CD4-positive, CD25-positive, alpha-beta regulatory T cell (primary cell): ENCODE data around the gene KRT83. TPM values are rescaled to one million over a fixed set of nuclear protein-coding genes. Genes with fewer than 3 reads are reported as not detected.

Experiments
- ATAC-seq, 2 donors: fragments of 150-1000 bp; cut with Tn5 transposase; one replicate each; pipeline ENCODE4 v1.10.0; 2021; ENCODE audit warnings: low read depth in 2 of 2, moderate number of reproducible peaks in 2 of 2, moderate library complexity in 1 of 2
- DNase-seq, 3 donors: peaks; one replicate each; pipeline versions ENCODE4 v3.0.0 to v3.0.0-alpha.2; 2012 to 2022; ENCODE audit warnings: mixed read lengths in 1 of 3
- H3K27ac ChIP-seq: one replicate; pipeline ENCODE4 v1.7.0; 2013; ENCODE audit warnings: mild to moderate bottlenecking, low read length; ENCODE audit not compliant: insufficient read depth, poor library complexity, severe bottlenecking
- H3K27me3 ChIP-seq: one replicate; pipeline ENCODE4 v1.7.0; 2013; ENCODE audit warnings: low read length; ENCODE audit not compliant: control insufficient read depth, insufficient read depth
- H3K36me3 ChIP-seq: one replicate; pipeline ENCODE4 v1.7.0; 2013; ENCODE audit warnings: mild to moderate bottlenecking, low read length, moderate library complexity; ENCODE audit not compliant: control insufficient read depth, insufficient read depth
- H3K4me1 ChIP-seq: 2 replicates; pipeline ENCODE4 v1.7.0; 2013; ENCODE audit warnings: mild to moderate bottlenecking, low read length; ENCODE audit not compliant: insufficient read depth, control insufficient read depth, poor library complexity, severe bottlenecking
- H3K4me3 ChIP-seq: one replicate; pipeline ENCODE4 v1.7.0; 2013; ENCODE audit warnings: low read depth, mild to moderate bottlenecking, low read length, moderate library complexity
- H3K9me3 ChIP-seq, 2 experiments: 1 replicate in 1 of 2; 2 replicates in 1 of 2; pipeline ENCODE4 v1.7.0; 2013; ENCODE audit warnings: low read length in 2 of 2, mild to moderate bottlenecking in 1 of 2, moderate library complexity in 1 of 2; ENCODE audit not compliant: control insufficient read depth in 2 of 2
- H3K27ac Mint-ChIP-seq, 3 donors: one replicate each; pipeline ENCODE4 v1.8.0; 2020 to 2022; ENCODE audit warnings: mild to moderate bottlenecking in 3 of 3, mixed read lengths in 3 of 3, moderate library complexity in 2 of 3
- H3K27me3 Mint-ChIP-seq: one replicate; pipeline ENCODE4 v1.8.0; 2022; ENCODE audit warnings: mild to moderate bottlenecking, mixed read lengths
- H3K36me3 Mint-ChIP-seq: one replicate; pipeline ENCODE4 v1.8.0; 2020; ENCODE audit warnings: mixed read lengths
- H3K4me1 Mint-ChIP-seq, 4 donors: one replicate each; pipeline ENCODE4 v1.8.0; 2020 to 2022; ENCODE audit warnings: mixed read lengths in 4 of 4, mild to moderate bottlenecking in 1 of 4
- H3K4me3 Mint-ChIP-seq, 4 donors: one replicate each; pipeline ENCODE4 v1.8.0; 2020 to 2022; ENCODE audit warnings: mild to moderate bottlenecking in 4 of 4, mixed read lengths in 4 of 4, moderate library complexity in 3 of 4
- H3K9me3 Mint-ChIP-seq, 7 donors: one replicate each; pipeline ENCODE4 v1.8.0; 2020 to 2022; ENCODE audit warnings: mixed read lengths in 7 of 7, mild to moderate bottlenecking in 3 of 7, moderate library complexity in 2 of 7
- polyA plus RNA-seq, 4 donors: library from polyadenylated mRNA; unstranded; fragments of 300-500 nt; fragmentation: Illumina TruSeq; gene quantifications; one replicate each; pipeline ENCODE4 v1.2.3, GENCODE V29; 2021
- total RNA-seq: library from RNA; stranded (reverse); gene quantifications from one replicate; pipeline ENCODE4 v1.2.3, GENCODE V29; 2022

Gene KRT83
- total and polyA plus RNA-seq, 5 donors from 2014 or later: not detected

DNA sequence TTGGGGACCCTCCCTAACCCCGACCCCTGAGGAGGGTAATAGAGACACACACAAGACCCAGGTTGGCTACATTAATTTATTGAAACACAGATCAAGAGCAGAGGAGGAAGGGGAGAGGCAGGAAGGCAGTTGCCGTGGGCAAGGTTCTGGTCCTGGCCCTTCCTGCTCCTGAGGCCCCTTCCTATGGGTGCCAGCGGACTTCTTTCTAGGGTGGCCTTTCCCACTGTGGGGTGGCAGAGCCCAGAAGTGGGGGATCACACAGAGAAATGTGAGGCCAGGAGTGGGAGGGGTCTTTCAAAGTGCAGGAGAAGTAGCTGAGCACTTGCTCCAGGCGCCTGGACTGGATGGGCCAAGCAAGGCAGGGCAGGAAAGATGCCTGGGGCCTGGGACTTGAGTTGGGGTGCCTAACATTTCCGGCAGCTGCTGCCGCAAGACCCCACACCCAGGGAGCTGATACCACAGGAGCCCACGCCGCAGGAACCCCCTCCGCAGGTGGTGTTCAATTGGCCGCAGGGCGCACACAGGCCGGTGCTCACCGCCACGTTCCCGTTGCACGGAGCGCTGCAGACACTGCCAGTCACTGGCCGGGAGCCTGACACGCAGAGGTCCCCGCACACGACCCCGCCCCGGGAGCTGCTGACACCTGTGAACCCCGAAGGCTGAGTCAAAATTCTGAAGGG is 35.2 kb downstream of the KRT83 start:
- peaks cover 0 to 3% (median 0%) of the 10 kb centered on the region in 7 donors for H3K9me3 Mint-ChIP-seq
- no peaks in the 10 kb centered on the region for H3K27me3 ChIP-seq
- H3K4me1 Mint-ChIP-seq: no peaks in the 10 kb centered on the region
- no peak overlapping the region for H3K4me3 ChIP-seq
- H3K27ac Mint-ChIP-seq: no peak overlapping the region
- no peaks in the 10 kb centered on the region for H3K36me3 ChIP-seq
- H3K9me3 ChIP-seq: no peaks in the 10 kb centered on the region
- no peak overlapping the region for H3K27ac ChIP-seq
- DNase-seq: no peak
- no peaks in the 10 kb centered on the region for H3K4me1 ChIP-seq
- H3K4me3 Mint-ChIP-seq: no peak overlapping the region
- no peak for ATAC-seq
- no peaks in the 10 kb centered on the region for H3K27me3 Mint-ChIP-seq
- H3K36me3 Mint-ChIP-seq: no peaks in the 10 kb centered on the region

DNA sequence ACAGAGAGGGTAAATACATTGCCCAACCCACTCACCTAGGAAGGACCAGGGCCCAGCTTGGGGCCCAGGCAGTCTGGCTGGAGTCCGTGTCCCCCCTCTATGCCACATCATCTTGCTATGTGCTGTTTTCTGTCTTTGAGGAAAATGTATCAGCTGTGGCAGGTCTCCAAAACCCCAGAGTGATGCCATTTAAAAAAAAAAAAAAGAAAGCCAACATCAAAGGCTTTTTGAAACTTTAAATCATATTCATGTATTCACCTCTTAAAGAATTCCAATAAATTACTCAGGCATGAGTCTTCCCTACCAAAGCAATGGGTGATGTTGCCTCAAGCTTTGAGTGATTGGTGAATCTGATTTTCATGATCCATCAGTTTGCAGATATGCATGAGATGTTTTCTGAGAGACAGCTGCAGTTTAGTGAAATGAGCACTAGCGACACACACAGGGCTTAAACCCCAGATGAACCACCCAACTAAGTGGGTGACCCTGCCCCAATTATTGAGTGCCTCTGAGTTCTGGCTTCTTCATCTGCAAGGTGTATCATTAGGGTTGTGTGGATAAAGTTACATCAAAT is 35.9 kb downstream of the KRT83 start:
- ATAC-seq: no peak
- Mint-ChIP-seq H3K27me3 (peaks cover 3% of the 10 kb centered on the region), H3K9me3 (peaks cover 0 to 3% (median 0%) of the 10 kb centered on the region in 7 donors), H3K27ac (no peak overlapping the region), H3K36me3 (no peaks in the 10 kb centered on the region), H3K4me3 (no peak overlapping the region), H3K4me1 (no peaks in the 10 kb centered on the region)
- Histone ChIP-seq H3K9me3 (no peaks in the 10 kb centered on the region), H3K36me3 (no peaks in the 10 kb centered on the region), H3K4me1 (no peaks in the 10 kb centered on the region), H3K27me3 (no peaks in the 10 kb centered on the region), H3K4me3 (no peak overlapping the region), H3K27ac (no peak overlapping the region)
- no peak for DNase-seq

DNA sequence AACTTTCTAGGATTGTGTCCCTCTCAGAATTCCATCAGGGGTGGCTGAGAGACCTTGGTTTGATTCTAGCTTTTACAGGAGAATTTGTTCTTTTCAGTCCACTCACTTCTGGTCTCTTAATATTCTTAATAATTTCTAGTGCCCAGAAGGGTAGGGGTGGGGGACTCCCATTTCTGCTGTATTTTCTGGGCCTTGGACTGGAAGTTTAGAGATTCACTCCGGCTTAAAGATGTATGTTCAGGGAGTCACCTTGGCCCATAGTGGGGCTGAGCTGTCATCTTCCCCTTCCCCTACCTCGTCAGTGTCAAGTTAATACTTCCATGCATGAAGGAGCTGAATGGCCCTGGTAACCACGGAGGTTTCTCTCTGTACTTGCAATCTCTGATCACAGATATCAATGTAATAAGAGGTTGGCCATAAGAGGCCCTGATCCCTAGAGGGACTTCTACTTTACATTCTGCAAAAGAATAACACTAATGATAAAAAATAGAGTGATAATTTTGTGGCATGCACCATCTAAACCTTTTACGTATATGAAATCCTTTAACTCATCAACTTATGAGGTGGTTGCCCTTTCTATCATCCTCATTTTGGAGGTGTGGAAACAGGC is 36.5 kb downstream of the KRT83 start:
- H3K4me3 ChIP-seq: no peak overlapping the region
- peaks cover 0 to 3% (median 0%) of the 10 kb centered on the region in 7 donors for H3K9me3 Mint-ChIP-seq
- ATAC-seq (no peak), DNase-seq (no peak)
- no peak overlapping the region for H3K27ac Mint-ChIP-seq
- no peaks in the 10 kb centered on the region for H3K9me3 ChIP-seq
- H3K36me3 ChIP-seq: no peaks in the 10 kb centered on the region
- H3K4me1 Mint-ChIP-seq: peaks cover 0 to 4% (median 0%) of the 10 kb centered on the region in 4 donors
- H3K27ac ChIP-seq: no peak overlapping the region
- no peaks in the 10 kb centered on the region for H3K36me3 Mint-ChIP-seq
- H3K27me3 Mint-ChIP-seq: peaks cover 9% of the 10 kb centered on the region
- no peaks in the 10 kb centered on the region for H3K27me3 ChIP-seq
- H3K4me3 Mint-ChIP-seq: no peak overlapping the region
- H3K4me1 ChIP-seq: no peaks in the 10 kb centered on the region

DNA sequence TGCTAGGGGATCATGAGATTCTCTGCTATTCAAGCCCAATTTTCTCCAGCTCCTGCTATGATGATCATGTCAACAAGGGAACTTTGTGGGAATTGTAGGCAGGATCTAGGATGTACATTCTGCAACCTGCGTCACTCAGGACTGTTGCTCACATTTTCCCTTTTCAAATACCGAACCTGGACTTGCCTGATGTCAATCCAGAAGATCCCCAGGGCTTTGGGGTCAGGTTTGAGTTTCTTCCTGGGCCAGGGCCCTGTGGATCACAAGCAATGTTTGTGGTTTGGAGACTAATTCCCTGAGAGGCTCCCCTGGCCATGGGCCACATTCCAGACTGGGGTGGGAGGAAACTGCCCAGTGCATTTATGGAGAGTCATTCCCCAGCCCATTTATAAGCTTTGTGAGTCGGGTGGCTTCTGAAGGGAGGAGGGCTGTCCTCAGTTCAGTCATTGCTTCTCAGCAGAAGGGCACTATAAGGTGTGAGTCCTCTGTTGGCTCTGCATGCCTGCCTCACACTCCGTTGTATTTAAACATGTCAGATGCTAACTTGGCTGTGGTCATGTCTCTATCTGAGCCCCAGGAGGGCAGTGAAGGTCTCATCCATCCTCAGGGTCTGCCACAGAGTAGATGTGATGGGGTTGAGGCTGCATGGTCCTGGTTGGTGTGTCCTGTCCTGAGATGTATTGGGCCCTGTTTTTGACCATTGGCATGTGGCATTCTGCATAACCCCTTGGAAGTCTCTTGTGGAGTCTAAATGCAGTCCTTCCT is 40.2 kb downstream of the KRT83 start:
- no peak overlapping the region for H3K4me3 ChIP-seq
- Mint-ChIP-seq H3K27me3 (peaks cover 14% of the 10 kb centered on the region), H3K4me1 (peaks cover 0 to 9% (median 2%) of the 10 kb centered on the region in 4 donors), H3K27ac (no peak overlapping the region), H3K36me3 (no peaks in the 10 kb centered on the region), H3K4me3 (no peak overlapping the region), H3K9me3 (peaks cover 0 to 3% (median 0%) of the 10 kb centered on the region in 7 donors)
- peaks cover 8% of the 10 kb centered on the region for H3K4me1 ChIP-seq
- H3K9me3 ChIP-seq: no peaks in the 10 kb centered on the region
- ATAC-seq (no peak), DNase-seq (no peak)
- no peaks in the 10 kb centered on the region for H3K36me3 ChIP-seq
- no peak overlapping the region for H3K27ac ChIP-seq
- no peaks in the 10 kb centered on the region for H3K27me3 ChIP-seq

DNA sequence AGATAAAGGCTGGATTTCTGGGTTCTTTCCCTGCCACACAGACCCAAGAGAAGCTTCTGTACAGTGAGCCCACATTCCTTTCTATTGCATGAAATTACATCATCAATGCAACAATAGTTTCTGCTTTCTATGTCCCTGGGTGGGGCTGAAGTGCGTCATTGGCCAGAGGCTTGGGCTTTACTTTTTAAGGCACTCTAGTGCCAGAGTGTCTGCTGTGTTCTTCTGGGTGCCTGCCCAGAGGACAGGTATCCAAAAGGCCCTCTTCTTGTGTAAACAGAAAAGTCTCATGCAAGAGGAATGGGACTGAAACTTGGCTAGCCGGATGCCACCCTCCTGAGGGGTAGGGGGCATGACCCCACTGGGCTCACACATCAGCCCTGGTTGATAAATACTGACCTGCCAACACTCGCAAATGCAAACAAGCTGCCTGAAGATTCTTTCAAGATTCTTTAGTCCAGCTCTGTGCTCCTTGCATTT is 40.8 kb downstream of the KRT83 start:
- Histone ChIP-seq H3K27me3 (no peaks in the 10 kb centered on the region), H3K9me3 (no peaks in the 10 kb centered on the region), H3K4me3 (no peak overlapping the region), H3K4me1 (peaks cover 8% of the 10 kb centered on the region), H3K36me3 (no peaks in the 10 kb centered on the region), H3K27ac (no peak overlapping the region)
- Mint-ChIP-seq H3K4me1 (peaks cover 0 to 9% (median 2%) of the 10 kb centered on the region in 4 donors), H3K9me3 (peaks cover 0 to 3% (median 0%) of the 10 kb centered on the region in 7 donors), H3K27ac (no peak overlapping the region), H3K4me3 (no peak overlapping the region), H3K27me3 (peaks cover 14% of the 10 kb centered on the region), H3K36me3 (no peaks in the 10 kb centered on the region)
- ATAC-seq: no peak
- no peak for DNase-seq

DNA sequence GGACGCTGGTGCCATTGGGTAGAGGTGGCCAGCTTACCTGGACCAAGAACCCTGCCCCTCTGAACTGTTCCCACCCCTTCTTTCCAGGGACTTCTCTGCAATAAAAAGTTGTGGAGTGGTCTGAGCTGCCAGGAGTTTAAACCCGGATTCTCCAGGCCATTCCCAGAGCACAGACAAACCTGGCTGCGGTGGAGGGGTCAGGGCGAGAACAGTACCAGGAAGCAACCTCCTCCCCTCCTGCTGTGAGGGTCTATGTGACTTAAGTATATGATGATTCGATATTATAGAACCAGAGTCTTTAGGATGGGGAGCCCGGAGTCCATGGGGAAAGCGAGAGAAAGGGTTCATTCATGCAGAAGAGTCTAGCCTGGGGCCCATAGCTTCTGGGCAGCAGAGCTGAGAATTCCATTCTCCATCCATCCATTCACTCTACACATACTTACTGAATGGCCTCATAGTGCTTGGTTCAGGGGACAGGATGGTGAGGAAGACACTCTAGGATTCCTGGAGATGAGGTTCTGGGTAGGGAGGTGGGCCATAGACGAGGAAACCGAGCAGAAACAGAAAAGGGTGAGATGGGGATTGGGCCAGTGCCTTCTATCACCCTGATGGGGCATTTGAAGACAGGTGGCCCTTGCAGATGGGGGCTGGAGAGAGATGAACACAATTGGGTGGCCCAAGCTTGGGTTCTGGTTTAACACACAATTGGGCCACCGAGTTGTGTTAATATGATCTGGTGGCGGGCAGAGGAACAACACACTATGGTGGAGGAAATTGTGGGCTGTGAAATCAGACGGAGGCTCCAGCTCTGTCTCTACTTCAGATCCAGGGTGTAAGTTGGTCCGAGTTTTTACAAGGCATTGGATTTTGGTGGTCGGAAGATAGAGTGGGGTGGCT is 41.5 kb downstream of the KRT83 start:
- peaks cover 14% of the 10 kb centered on the region for H3K27me3 Mint-ChIP-seq
- H3K27me3 ChIP-seq: no peaks in the 10 kb centered on the region
- H3K4me1 ChIP-seq: peaks cover 8% of the 10 kb centered on the region
- peaks cover 0 to 9% (median 2%) of the 10 kb centered on the region in 4 donors for H3K4me1 Mint-ChIP-seq
- no peaks in the 10 kb centered on the region for H3K36me3 ChIP-seq
- ATAC-seq (no peak), DNase-seq (no peak)
- peaks cover 0 to 3% (median 0%) of the 10 kb centered on the region in 7 donors for H3K9me3 Mint-ChIP-seq
- no peak overlapping the region for H3K4me3 Mint-ChIP-seq
- H3K4me3 ChIP-seq: no peak overlapping the region
- no peak overlapping the region for H3K27ac Mint-ChIP-seq
- no peak overlapping the region for H3K27ac ChIP-seq
- H3K36me3 Mint-ChIP-seq: no peaks in the 10 kb centered on the region
- no peaks in the 10 kb centered on the region for H3K9me3 ChIP-seq
